CD4-positive, alpha-beta T cell treated with Interleukin-6 at 100 ng/mL for 8 hours (primary cell): ENCODE data around the gene RGPD8.
"Not testable (repeated sequence)": the region's sequence is repeated elsewhere in the genome, so short reads cannot be mapped to it uniquely, and the experiment has no call there.

Experiments
- DNase-seq: peaks from one replicate; pipeline ENCODE4 v3.0.0-alpha.2; 2020; ENCODE audit warnings: mixed read lengths, low spot score

Gene RGPD8

GRCh38 chr2:112435716-112436431, 2.4 kb upstream of the RGPD8 start:
- not testable (repeated sequence) for DNase-seq

GRCh38 chr2:112434890-112435715, 1.7 kb upstream of the RGPD8 start:
- DNase-seq: not testable (repeated sequence)

GRCh38 chr2:112433932-112434730, 686 bp upstream of the RGPD8 start:
- DNase-seq: no peak

DNA sequence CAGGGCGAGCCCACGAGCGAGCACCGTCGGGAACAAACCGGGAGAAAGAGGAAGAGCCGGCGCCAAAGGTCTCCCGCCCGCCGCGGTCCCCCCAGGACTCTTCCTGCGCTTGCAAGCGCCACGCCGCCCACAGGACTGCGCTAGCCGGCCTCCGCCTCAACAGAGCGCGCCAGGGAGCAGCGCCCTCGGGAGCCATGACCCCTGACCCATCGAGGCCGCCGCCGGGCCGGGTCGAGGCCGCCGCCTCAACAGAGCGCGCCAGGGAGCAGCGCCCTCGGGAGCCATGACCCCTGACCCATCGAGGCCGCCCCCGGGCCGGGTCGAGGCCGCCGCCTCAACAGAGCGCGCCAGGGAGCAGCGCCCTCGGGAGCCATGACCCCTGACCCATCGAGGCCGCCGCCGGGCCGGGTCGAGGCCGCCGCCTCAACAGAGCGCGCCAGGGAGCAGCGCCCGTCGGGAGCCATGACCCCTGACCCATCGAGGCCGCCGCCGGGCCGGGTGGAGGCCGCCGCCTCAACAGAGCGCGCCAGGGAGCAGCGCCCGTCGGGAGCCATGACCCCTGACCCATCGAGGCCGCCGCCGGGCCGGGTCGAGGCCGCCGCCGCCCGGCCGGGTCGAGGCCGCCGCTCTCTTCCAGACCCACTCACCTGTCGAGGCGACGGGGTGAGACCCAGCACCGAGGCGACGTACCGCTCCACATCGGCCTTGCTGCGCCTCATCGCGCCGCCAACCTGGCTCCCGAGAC, 538 bp downstream of the RGPD8 start:
- DNase-seq: not testable (repeated sequence)

- not testable (repeated sequence) for DNase-seq
These were observed 1.1 kb downstream of the RGPD8 start for GRCh38 chr2:112432390-112432734.

GRCh38 chr2:112431587-112432295, 1.7 kb downstream of the RGPD8 start:
- DNase-seq: not testable (repeated sequence)

- DNase-seq: not testable (repeated sequence)
These were observed 8.9 kb downstream of the RGPD8 start for GRCh38 chr2:112424553-112424952.

DNA sequence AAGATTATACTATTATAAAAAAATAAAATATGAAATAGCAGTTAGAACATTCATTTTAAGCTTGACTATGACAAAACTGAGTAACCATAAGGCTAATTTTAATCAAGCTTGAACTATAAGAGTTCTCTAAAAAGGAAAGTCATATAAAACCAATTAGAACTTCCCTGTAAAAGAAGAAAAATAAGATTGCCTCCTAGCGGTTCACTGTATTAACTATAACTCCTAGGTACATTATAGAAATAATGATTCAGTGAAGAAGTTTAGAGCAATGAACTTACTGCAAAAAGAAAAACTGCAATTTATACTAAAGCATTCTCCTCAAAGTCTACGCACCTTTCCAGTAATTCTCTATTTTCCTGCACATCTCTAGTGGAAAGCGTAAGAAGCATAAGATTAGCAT, 16.6 kb downstream of the RGPD8 start:
- DNase-seq: not testable (repeated sequence)

DNA sequence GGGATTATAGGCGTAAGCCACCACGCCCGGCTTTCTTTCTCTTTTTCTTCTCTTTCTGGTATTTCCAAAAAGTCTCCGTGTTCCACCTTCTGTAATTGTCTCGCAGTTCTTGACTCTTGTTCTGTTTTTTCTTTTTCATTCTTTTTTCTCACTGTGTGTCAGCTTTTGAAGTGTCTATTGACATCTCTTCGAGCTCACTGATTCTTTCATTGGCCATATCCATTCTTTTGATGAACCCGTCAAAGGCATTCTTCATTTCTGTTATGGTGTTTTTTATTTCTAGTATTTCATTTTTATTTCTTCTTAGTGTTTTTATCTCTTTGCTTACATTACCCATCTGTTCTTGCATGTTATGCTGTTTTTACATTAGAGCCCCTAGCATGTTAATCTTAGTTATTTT, 73.4 kb downstream of the RGPD8 start:
- not testable (repeated sequence) for DNase-seq

- not testable (repeated sequence) for DNase-seq
These were observed 79.1 kb downstream of the RGPD8 start for GRCh38 chr2:112354335-112354734.

GRCh38 chr2:112352809-112353603, 80.4 kb downstream of the RGPD8 start:
- DNase-seq: not testable (repeated sequence)

DNA sequence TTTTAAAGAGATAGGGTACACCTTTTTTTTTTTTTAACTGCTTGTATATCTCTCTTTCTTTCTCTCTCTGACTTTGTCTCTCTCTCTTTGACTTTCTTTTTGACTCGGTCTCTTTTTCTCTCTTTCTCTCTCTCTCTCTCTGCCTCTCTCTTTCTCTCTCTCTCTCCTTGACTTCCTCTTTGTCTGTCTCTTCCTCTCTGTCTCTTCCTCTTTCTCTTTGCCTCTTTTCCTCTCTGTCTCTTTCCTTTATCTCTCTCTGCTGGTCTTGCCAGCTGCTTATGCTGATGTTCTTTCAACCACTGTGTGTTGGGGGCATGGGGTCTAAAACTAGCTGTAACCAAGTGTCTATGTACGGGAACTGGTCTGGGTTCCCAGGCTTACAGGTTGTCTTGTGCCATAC, 81.2 kb downstream of the RGPD8 start:
- not testable (repeated sequence) for DNase-seq

GRCh38 chr2:112345030-112346027, 88.1 kb downstream of the RGPD8 start:
- no peak for DNase-seq

DNA sequence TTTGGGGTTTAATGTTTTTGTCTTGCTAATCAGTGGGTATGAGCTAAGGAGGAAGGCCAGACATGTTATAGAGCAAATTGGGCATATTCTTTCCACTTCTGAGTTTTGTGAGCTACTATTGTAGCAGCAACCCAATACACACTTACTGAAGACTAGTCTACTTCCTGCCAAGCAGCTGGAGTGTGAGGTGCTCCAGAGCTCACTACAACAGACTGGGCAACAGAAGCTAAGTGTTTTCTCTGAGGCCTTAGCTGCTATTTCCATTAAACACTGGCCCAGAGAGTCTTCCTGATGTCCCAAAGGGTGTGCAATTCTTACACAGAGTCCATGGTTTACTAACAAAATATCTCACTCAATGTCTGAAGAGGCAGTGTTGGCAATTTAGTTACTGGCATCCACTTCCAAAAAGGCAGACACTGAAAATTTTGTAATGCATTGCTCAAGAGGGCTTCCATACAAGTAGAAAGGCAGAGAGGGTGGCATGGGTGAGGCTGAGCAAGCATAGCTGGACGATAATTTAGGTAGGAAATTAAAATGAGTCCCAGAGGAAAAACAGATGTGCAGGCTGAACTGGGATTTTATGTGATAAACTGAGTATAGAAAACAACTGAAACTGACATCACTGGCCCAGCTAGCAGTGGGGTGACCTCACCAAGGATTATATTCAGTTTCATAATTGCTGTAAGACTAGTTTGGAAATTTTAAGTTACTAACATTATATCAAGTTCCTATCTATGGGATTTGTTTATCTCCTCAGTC, 89.4 kb downstream of the RGPD8 start:
- no peak for DNase-seq

DNA sequence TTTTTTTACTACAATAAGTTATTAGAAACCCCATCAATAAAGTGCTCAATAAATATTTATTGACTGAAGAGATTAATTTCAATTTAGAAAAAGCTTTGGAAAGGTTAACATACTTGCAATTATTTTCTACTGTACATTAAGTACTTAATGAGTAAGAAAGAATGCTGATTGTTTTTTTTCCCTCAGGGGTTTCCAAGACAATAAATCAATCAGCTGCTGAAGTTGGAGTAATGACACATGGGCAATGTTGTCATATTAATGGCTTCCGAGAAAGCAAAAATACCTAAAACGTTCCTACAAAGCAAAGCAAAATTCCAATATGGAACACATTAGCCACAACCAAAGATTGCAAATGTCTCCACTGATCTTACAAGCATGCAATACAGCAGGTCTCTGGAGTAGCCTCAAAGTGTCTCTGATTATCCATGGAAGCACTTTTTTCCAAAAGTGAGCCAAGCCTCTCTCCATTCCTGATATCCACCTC, 91.3 kb downstream of the RGPD8 start:
- no peak for DNase-seq

DNA sequence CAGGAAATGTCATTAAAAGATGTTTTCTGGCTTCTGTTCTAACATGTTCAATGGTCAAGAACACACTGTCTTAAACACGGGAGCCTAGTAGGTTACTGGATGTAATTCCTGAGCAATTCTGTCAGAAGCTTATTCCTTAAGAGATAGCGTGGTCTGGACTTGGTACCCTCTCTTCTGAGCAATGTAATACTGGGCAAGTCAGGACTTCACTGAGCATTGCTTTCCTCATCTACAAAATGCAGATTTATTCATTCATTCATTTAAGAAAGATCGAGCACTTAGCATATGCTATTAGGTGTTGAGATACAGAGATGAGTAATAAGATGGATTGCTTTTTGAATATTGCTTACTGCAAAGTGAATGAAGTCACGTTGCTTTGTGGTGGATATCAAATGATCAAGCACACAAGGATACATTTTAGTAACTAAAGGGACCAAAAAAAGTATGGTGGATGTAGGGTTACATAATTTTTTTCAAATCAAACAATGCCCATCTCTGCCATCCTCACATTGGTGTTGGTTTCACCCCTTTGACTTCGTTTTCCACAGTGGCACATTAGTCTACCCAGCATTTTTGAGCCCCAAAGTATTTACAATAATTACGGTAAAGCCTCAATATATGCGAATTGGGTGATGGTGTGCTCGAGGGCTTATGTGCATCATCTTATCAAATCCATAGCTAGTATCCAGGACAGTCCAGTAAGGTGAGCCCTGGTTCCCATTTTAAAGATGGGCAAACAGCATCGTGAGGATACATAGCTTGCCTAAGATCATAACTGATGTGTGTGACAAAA, 92.8 kb downstream of the RGPD8 start:
- no peak for DNase-seq

DNA sequence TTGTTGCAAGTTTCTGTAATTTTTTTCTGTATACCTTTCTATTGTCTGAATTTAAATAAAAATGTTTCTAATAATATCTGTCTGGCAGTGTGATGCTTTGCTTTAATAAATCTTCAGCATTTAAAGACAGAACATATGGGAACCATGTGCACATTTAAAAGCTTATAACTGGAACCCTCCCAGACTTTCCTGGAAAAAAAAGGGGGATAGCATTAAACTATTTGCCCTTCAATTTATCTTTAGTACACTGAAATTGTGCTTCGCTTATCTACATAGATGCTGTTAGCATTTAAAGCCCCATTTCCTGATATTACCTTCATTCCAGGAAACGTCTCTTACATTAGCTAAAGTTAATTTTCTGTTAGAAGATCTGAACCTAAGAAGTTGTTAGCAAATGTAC, 93.5 kb downstream of the RGPD8 start:
- DNase-seq: no peak
